Activated CD8-positive, alpha-beta T cell treated with anti-CD3 and anti-CD28 coated beads, Interleukin-2, amount 10 ng/mL, durations not matched to agents 7 days and 5 days (primary cell): ENCODE data around the gene ZNF630. TPM values are rescaled to one million over a fixed set of nuclear protein-coding genes. Genes with fewer than 3 reads are reported as not detected.
"Not testable (repeated sequence)": the region's sequence is repeated elsewhere in the genome, so short reads cannot be mapped to it uniquely, and the experiment has no call there.

Experiments used
- ATAC-seq: fragments of 150-1000 bp; cut with Tn5 transposase; one replicate; pipeline ENCODE4 v1.10.0; 2021; ENCODE audit warnings: moderate library complexity
- CTCF ChIA-PET: fragments of 350-600 bp; sonication (Branson Sonifier 250); formaldehyde crosslinking; loops from one replicate; lab custom pipeline; 2021; ENCODE audit warnings: antibody characterized with exemption; lab: Charles Lee
- POLR2A ChIA-PET: fragments of 350-600 bp; sonication (Branson Sonifier 250); formaldehyde crosslinking; loops from one replicate; lab custom pipeline; 2021; ENCODE audit warnings: antibody characterized with exemption; lab: Charles Lee
- DNase-seq: peaks from one replicate; pipeline ENCODE4 v3.0.0-alpha.2; 2020
- H3K27ac Mint-ChIP-seq: one replicate; pipeline ENCODE4 v1.8.0; 2021; ENCODE audit warnings: mild to moderate bottlenecking, mixed read lengths
- H3K27me3 Mint-ChIP-seq: one replicate; pipeline ENCODE4 v1.8.0; 2021; ENCODE audit warnings: low read depth, mixed read lengths
- H3K36me3 Mint-ChIP-seq: one replicate; pipeline ENCODE4 v1.8.0; 2021; ENCODE audit warnings: low read depth, mixed read lengths
- H3K4me1 Mint-ChIP-seq: one replicate; pipeline ENCODE4 v1.8.0; 2021; ENCODE audit warnings: low read depth, mixed read lengths
- H3K4me3 Mint-ChIP-seq: one replicate; pipeline ENCODE4 v1.8.0; 2021; ENCODE audit warnings: mild to moderate bottlenecking, mixed read lengths
- H3K9me3 Mint-ChIP-seq: one replicate; pipeline ENCODE4 v1.8.0; 2022; ENCODE audit warnings: mixed read lengths; ENCODE audit not compliant: insufficient read depth
- total RNA-seq, 2 experiments: library from RNA; stranded (reverse); gene quantifications; one replicate each; pipeline ENCODE4 v1.2.3, GENCODE V29; 2021

ZNF630 gene
- total RNA-seq, 2 experiments from 2014 or later: 0.99 to 1.6 TPM

DNA sequence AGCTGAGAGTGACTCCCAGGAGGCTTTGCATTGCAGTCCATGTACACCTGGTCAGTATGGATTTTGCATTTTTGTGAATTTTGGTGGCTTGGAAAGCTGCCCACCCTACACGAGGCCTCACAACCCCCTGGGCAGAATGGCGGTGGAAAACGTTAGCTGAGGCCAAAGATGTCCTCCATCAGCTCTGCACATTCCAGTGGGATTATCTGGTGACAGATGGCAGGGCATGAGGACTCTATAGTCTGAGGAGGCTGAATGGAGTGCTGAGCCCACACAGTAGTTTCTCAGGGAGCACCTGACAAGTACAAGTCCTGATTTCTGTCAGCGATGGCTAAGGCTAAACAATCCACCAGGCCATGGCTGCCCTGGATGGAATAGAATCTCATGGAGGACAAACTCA, 43.9 kb downstream of the ZNF630 start:
- ATAC-seq, H3K4me3 Mint-ChIP-seq, H3K36me3 Mint-ChIP-seq, H3K27ac Mint-ChIP-seq, H3K4me1 Mint-ChIP-seq, H3K9me3 Mint-ChIP-seq, H3K27me3 Mint-ChIP-seq, DNase-seq: not testable (repeated sequence)
- ChIA-PET CTCF (interaction anchor here (0.7 to 3.8 kb wide), 8 partner anchors 68 to 257 kb away, joined by 3 to 20 read pairs (median 9); partner anchors contain the start of gene ZNF81), POLR2A (interaction anchor here (0.8 kb wide), 1 partner anchor 192 kb away, joined by 3 read pairs; no protein-coding TSS in a partner anchor)

DNA sequence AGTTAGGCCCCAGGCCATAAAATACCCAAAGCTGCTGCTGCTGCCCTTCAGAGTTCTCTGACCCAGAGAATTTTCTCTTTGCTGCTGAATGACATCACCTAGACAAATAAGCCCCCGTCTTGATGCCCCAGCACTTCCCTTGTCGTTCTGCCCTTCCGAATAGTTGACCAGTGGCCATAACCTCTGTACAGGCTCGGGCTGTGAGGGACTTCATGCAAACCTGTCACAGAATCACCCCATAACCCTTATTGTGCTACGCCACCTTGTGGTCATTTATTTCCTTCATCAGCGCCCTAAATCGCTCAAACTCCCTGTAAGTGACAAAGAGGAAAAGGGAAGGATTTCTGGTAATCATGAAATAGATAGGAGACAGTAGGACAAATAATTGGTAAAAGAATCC, 45.9 kb downstream of the ZNF630 start:
- DNase-seq (peak; percentile 55), ATAC-seq (peak; percentile 48)
- peaks cover 18% of the 10 kb centered on the region for H3K4me1 Mint-ChIP-seq
- POLR2A ChIA-PET: no interaction called here
- H3K27me3 Mint-ChIP-seq: no peaks in the 10 kb centered on the region
- H3K4me3 Mint-ChIP-seq: no peak overlapping the region
- H3K9me3 Mint-ChIP-seq: no peaks in the 10 kb centered on the region
- peak overlapping the region; percentile 66 for H3K27ac Mint-ChIP-seq
- peaks cover 7% of the 10 kb centered on the region for H3K36me3 Mint-ChIP-seq
- CTCF ChIA-PET: interaction anchor here (0.6 to 3.8 kb wide), 3 partner anchors 172 to 193 kb away, joined by 3 to 20 read pairs (median 20); partner anchors contain the start of gene ZNF81

DNA sequence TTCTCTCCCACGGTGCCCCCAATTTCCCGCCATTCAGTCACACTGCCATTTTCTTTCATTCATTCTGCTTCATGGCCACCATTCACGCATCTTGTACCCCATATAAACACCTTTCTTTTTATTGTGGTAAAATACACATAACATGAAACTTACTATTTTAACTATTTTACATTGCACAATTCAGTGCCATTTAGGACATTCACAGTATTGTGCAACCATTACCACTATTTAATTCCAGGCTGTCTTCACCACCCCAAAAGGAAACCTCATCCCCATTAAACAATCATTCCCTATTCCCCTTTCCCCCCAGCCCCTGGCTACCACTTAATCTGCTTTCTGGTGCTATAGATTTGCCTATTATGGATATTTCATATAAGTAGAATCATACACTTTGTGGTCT, 48.7 kb downstream of the ZNF630 start:
- Mint-ChIP-seq H3K4me1 (peaks cover 23% of the 10 kb centered on the region), H3K9me3 (no peaks in the 10 kb centered on the region), H3K4me3 (no peak overlapping the region), H3K27ac (no peak overlapping the region), H3K36me3 (peaks cover 7% of the 10 kb centered on the region), H3K27me3 (no peaks in the 10 kb centered on the region)
- DNase-seq (no peak), ATAC-seq (no peak)
- CTCF ChIA-PET: no interaction called here
- POLR2A ChIA-PET: no interaction called here

DNA sequence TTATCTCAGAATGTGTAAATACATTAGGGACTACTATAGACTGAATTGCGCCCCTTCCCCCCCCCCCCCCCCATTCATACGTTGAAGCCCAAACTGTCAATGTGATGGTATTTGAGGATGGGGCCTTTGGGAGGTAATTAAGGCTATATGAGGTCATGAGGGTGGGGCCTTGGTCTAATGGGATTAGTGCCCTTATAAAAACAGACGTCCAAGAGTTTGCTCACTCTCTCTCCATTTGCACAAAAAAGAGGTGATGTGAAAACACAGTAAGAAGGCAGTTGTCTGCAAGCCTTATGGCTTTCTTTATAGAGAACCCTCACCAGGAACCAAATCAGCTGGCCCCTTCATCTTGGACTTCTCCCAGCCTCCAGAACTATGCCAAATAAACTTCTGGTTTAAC, 49.3 kb downstream of the ZNF630 start:
- Mint-ChIP-seq H3K27ac (no peak overlapping the region), H3K27me3 (no peaks in the 10 kb centered on the region), H3K4me3 (no peak overlapping the region), H3K36me3 (peaks cover 7% of the 10 kb centered on the region), H3K4me1 (peaks cover 23% of the 10 kb centered on the region), H3K9me3 (no peaks in the 10 kb centered on the region)
- ChIA-PET CTCF (no interaction called here), POLR2A (no interaction called here)
- DNase-seq: no peak
- no peak for ATAC-seq

DNA sequence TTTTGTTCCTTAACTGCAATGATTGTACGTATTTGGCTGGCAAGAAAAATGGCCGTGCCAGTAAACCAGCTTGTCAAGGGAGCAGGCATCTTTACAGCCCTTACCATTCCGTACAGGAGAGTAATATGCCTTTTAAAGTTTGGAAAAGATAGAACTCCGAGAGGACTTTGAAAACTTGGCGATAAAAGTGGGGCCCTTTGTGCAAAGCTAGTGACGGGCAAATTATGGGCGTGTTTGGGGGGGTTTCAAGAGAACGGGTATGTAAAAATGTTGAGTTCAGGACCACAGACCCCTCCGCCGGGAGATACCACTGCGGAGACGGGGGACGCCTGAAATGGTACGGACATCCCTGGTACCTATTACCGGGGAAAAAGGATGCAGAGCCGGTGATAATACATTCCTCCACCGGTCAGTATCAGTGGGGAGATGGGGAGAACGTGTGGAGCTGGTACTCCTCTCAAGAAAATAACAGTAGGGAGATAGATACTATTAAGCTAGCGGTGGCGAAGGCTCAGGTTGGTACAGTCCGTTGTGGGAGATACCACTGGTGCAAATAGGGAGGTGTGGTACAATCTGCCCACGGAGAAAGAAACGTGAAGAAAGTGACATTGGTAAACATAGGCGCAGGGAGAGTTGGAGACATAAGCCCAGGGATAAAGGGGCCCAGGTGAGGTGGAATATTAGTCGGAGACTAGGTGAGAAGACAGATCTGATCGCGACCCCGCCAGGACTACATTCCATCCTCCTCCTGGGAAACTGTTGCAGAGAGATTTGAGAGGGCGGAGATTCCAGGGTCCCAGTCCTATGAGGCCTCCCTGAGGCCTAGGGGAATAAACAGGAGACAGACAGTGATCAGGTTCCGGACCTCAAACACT, 50.2 kb downstream of the ZNF630 start:
- Mint-ChIP-seq H3K36me3 (peaks cover 7% of the 10 kb centered on the region), H3K27ac (peak overlapping the region; percentile 98), H3K27me3 (no peaks in the 10 kb centered on the region), H3K4me3 (peak overlapping the region; percentile 82), H3K4me1 (peaks cover 19% of the 10 kb centered on the region), H3K9me3 (no peaks in the 10 kb centered on the region)
- ChIA-PET POLR2A (no interaction called here), CTCF (interaction anchor here (1.0 to 1.4 kb wide), 2 partner anchors 8 to 167 kb away, joined by 3 read pairs; no protein-coding TSS in a partner anchor)
- peak; percentile 57 for ATAC-seq
- peak; percentile 70 for DNase-seq

GRCh38 chrX:48020472-48020871, 51.0 kb downstream of the ZNF630 start:
- Mint-ChIP-seq H3K4me3 (peak overlapping the region; percentile 82), H3K4me1 (peaks cover 16% of the 10 kb centered on the region), H3K27ac (peak overlapping the region; percentile 98)
- DNase-seq: peak; percentile 37
- H3K36me3 Mint-ChIP-seq, H3K27me3 Mint-ChIP-seq, H3K9me3 Mint-ChIP-seq, POLR2A ChIA-PET: not testable (repeated sequence)
- CTCF ChIA-PET: interaction anchor here (1.0 to 1.4 kb wide), 2 partner anchors 9 to 166 kb away, joined by 3 read pairs; no protein-coding TSS in a partner anchor
- ATAC-seq: peak; percentile 53

DNA sequence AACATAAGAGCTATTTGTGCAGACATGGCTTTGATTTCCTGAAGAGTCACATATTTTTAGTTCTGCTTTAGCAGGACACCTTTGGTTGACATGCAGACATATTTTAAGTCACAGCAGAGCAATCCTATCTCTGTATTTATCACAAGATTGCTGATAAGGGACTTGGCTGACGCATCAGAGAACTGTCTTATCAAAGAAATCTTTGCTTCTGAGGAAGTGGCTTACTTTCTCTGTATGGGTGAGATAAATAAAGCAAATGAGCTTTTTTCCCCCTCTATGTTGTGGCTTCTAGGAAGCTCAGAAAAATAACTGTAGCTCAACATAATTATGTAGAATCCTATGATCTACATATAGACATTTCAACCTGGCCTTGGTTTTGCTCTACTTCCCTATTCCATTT, 51.5 kb downstream of the ZNF630 start:
- CTCF ChIA-PET, H3K36me3 Mint-ChIP-seq, DNase-seq, H3K27ac Mint-ChIP-seq, H3K4me3 Mint-ChIP-seq, H3K9me3 Mint-ChIP-seq, POLR2A ChIA-PET, H3K27me3 Mint-ChIP-seq: not testable (repeated sequence)
- peaks cover 13% of the 10 kb centered on the region for H3K4me1 Mint-ChIP-seq
- ATAC-seq: peak; percentile 73

DNA sequence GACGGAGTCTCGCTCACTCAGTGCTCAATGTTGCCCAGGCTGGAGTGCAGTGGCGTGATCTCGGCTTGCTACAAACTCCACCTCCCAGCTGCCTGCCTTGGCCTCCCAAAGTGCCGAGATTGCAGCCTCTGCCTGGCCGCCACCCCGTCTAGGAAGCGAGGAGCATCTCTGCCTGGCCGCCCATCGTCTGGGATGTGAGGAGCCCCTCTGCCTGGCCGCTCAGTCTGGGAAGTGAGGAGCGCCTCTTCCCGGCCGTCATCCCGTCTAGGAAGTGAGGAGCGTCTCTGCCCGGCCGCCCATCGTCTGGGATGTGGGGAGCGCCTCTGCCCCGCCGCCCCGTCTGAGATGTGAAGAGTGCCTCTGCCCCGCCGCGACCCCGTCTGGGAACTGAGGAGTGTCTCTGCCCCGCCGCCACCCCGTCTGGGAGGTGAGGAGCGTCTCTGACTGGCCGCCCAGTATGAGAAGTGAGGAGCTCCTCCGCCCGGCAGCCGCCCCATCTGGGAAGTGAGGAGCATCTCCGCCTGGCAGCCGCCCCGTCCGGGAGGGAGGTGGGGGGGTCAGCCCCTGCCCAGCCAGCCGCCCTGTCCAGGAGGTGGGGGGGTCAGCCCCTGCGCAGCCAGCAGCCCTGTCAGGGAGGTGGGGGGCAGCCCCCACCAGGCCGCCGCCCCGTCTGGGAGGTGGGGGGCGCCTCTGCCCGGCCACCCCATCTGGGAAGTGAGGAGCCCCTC, 54.7 kb downstream of the ZNF630 start:
- H3K4me3 Mint-ChIP-seq, CTCF ChIA-PET, H3K36me3 Mint-ChIP-seq, POLR2A ChIA-PET, H3K9me3 Mint-ChIP-seq, H3K27ac Mint-ChIP-seq, DNase-seq, ATAC-seq, H3K27me3 Mint-ChIP-seq: not testable (repeated sequence)
- peaks cover 12% of the 10 kb centered on the region for H3K4me1 Mint-ChIP-seq

DNA sequence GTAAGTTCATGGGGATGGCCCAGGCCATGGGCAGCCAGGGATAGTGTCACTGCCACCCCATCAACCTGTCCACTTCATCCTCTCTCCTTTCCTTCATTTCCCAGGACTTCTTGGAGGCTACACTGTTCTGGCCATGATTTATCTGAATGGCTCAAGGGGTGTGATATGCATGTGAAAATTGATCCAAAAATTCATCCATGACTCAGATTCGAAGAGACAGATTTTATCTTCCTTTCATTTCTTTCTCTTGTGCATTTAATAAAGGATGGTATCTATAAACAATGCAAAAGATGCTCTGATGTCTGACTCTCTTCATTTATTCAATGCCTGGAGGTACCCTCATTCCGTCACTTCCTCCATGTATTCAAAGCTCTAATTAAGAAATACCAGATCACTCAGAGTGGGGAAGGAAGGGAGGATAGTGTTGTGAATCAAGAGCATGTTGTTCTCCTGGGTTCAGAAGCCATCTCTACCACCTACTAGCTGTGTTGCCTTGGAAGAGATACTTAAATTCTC, 61.9 kb downstream of the ZNF630 start:
- H3K27ac Mint-ChIP-seq, H3K36me3 Mint-ChIP-seq, H3K4me3 Mint-ChIP-seq, H3K27me3 Mint-ChIP-seq, H3K4me1 Mint-ChIP-seq, H3K9me3 Mint-ChIP-seq, POLR2A ChIA-PET, ATAC-seq, DNase-seq, CTCF ChIA-PET: not testable (repeated sequence)
